GM21576 (cell line): ENCODE measurements around the gene C11orf71.
A peak's percentile ranks its signal among the peaks of the same experiment; 100 is the strongest.

Source experiments
- ATAC-seq: cut with Tn5 transposase; IDR thresholded peaks from one replicate; pipeline ENCODE4 v1.9.1; 2021; ENCODE audit warnings: mild to moderate bottlenecking, moderate library complexity; ENCODE audit not compliant: unreplicated experiment

The C11orf71 gene

DNA sequence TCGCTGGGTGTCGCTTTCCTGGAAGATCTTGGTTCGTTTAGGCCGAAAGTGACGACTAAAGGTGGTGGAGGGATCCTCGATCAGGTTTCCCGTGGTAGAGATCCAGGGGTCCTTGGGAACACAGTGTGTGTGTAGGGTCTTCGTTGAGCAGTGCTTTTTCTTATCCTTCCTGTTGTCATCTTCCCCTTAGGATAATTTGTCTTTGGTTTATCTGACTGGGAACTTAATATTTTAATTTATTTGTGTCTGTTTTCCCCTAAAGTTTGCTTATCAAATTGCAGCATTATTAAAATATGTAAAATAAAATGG is 558 bp upstream of the C11orf71 start:
- ATAC-seq, result no peak

DNA sequence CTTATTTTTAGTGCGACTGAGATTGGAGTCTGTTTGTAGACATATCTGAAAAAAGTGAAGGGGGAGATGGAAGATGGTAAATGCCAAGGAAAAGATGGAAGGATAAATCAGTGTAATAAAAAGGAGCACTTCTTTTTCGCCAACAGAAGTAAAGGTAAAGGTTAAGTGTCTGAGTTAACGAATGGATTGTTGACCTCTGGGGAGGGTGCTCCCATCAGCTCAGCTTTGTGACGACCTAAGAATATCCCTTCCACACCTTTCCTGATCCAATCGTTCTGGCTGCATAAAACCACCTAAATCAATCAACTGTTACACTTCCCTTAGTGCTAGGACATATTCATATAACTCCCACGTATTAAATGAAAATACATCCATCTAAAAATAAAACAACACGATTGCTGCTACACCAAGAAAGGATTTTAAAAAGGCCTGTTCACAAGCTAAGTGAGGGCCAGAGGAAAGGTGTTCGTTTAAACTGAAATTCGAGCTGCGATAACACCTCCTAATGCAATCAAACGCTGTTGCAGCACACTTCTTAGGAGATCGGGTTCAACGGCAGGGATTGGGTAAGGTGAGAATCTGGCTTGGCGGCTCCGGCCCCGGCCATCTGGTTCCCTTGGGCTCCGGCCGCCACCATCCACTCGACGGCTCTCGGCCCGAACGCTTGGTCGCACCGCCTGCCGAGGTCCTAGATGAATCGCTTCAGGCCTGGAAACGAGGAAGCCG is 658 bp downstream of the C11orf71 start:
- peak; percentile 15 for ATAC-seq

- ATAC-seq, result no peak
These were observed 1.9 kb downstream of the C11orf71 start for GRCh38 chr11:114398303-114398920.

GRCh38 chr11:114397349-114397982 is 2.8 kb downstream of the C11orf71 start:
- ATAC-seq, result no peak

- ATAC-seq, result no peak
These were observed 3.4 kb downstream of the C11orf71 start for GRCh38 chr11:114396916-114397315.

DNA sequence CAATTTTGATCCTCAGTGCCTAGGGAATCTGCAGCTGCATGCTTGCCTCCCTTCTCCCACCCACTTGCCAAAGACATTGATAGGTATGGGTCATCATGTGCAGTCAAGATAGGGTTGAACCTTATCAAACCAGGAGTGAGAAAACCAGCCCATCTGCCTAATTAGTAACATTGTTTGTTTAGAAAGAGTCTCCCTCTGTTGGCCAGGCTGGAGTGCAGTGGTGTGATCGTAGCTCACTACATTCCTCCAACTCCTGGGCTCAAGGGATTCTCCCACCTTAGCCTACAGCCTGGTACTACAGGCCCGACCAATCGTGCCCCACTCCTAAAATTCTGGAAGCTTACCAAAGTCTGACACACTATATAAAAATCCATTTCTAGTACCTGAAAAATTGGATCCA is 4.6 kb downstream of the C11orf71 start:
- ATAC-seq, result no peak

DNA sequence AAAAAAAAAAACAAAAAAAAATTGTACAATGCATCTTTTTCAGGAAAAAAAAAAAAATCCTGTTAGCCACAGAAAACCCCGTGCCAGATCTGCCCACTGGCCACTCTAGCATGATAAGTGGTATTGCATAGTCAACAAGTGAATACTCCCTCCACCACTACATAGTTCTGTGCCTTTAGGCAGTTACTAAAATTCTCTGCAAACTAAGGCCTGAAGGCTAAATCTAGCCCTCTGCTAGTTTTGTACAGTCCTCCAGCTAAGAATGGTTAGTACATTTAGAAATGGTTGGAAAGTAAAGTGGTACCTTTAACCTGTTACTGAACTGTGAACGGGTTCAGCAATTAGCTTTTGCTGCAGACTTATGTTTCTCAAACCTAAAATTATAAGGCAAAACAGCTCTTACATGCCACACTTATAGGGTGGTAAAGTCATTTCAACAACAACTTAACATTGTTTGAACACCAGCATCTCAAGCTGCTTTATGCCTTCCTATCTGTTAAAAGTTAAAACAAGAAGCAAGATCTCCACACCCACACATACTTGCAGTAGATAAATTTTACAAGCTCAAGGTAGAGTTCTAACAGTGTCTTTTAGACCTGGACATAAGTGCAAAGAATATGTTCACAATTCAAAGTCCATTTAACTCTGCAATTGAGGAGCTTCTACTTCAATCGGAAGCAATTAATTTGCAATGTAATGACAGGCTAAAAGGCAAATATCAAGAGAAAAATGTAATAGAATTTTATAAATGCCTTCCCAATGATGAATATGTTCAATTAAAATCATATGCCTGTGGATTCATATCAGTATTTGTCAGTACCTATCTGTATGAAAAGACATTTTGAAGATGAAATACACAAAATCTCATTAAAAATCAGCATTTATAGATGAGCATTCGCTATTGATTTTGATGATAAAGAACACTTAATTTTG is 7.3 kb downstream of the C11orf71 start:
- ATAC-seq, result no peak

GRCh38 chr11:114386545-114386944 is 13.8 kb downstream of the C11orf71 start:
- no peak for ATAC-seq

- ATAC-seq, result no peak
These were observed 14.2 kb downstream of the C11orf71 start for GRCh38 chr11:114386131-114386530.

DNA sequence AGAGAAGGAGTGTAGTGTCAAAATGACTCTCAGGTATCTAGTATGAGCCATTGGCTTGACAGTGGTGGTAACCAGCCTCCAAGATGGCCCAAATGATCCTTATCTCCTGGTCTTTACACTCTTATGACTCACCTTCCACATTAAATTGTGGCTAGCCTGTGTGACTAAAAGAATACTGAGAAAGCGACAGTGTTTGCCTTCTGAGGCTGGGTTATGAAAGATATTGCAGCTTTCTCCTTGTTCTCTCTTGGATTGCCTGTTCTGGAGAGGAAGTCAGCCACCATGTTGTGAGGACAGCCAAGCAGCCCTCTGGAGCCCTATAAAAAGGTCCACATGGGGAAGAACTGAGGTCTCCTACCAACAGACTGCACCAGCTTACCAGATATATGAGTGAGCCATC is 15.8 kb downstream of the C11orf71 start:
- ATAC-seq, result no peak

DNA sequence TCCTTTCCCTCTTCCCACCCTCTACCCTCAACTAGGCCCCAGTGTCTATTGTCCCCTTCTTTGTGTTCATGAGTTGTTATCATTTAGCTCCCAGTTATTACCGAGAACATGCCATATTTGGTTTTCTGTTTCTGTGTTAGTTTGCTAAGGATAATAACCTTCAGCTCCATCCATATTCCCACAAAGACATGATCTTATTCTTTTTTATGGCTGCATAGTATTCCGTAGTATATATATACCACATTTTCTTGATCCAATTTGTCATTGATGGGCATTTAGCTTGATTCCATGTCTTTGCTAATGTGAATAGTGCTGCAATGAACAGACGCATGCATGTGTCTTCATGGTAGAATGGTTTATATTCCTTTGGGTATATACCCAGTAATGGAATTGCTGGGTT is 17.8 kb downstream of the C11orf71 start:
- ATAC-seq, result no peak

GRCh38 chr11:114379394-114380069 is 20.8 kb downstream of the C11orf71 start:
- ATAC-seq, result no peak

GRCh38 chr11:114377612-114378267 is 22.6 kb downstream of the C11orf71 start:
- no peak for ATAC-seq

GRCh38 chr11:114375052-114375451 is 25.3 kb downstream of the C11orf71 start:
- ATAC-seq, result no peak

- no peak for ATAC-seq
These were observed 31.2 kb downstream of the C11orf71 start for GRCh38 chr11:114368918-114369680.

- no peak for ATAC-seq
These were observed 32.9 kb downstream of the C11orf71 start for GRCh38 chr11:114367244-114367957.

DNA sequence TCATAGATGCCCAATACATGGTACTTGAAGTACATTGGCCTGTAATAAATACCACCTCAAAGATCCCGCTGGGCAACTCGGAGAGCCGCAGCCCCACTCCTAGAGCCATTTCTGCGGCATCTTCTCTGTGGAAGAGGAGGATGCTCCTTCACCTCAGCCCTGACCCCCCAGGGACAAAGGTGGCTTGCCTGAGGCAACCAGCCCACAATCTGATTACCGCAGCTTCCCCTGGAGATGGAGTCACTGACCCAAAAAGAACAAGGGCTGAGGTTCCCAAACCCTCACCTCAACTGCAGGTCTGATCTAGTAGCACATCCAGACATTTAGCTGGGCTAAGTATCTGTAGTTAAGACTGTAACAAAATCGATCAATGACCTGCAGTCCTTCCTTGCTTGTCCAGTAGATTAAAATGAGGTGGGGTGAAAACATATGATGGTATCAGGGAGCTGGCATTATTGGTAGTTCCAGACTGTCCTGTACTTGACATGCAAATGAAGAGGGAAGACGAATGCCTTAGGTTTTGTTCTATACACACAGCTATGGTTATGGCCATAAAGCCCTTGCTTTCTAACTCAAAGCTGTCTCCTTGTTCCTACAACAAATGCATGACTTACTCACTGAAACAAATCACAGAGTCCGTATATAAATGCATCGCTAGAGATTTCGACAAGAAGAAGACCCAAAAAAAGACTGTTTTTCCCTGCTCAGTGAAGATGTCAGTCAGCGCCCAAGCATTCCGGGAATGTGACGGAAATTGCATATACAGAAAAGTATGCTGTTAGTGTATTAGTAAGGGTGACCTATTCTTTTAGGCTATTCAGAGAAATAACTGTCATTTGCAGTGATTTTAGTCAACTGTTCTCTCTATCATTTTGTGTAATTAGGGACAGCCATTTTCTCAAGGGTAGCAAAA is 33.7 kb downstream of the C11orf71 start:
- no peak for ATAC-seq

DNA sequence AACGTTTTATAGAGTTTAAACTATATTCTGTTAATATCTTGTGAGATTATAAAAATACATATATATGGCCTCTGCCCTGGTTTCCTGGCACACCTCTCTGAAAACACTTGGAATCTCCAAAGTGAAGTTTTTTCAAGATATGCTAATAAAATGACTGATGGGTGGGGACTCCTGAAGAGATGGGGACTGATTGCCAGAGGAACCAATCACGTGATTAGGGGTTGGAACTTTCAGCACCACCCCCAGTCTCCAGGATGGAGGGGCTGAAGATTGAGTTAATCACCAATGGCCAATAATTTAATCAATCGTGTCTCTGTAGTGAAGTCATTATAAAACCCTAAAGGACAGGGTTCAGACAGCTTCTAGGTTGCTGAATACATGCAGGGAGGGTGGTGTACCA is 37.4 kb downstream of the C11orf71 start:
- no peak for ATAC-seq
